Measurements from ENCODE around the gene RWDD3. TPM values are rescaled to one million over a fixed set of nuclear protein-coding genes. Genes with fewer than 3 reads are reported as not detected.

Gene RWDD3
- total RNA-seq, 4 donors from 2014 or later = 13.1 to 20.6 (median 16.5) TPM

DNA sequence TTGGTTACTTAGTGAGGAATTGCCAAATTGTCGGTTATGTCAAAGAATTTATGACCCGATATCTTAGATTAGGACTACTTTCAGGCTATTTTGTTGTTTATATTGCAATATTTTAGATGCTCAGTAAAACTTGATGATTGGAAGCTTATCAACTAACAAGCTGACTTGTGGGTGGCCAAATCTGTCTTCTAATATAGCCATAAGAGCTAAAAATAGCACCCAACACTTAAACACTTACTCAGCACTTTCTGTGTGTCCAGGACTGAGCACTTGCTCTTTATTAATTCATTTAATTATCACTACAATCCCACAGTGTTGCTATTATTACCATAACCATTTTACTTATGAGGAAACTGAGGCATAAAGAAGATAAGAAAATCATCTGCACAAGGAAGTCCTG is 50.4 kb downstream of the RWDD3 start:
- intact Hi-C loops (cut with DNase I) = no loop called here
- WGBS, 2 donors = 92 to 96% methylated on average over 2 of the region's 2 CpGs
- Histone ChIP-seq H3K27ac (no peak overlapping the region), H3K9me3 (no peaks in the 10 kb centered on the region), H3K36me3 (no peaks in the 10 kb centered on the region), H3K4me3 (replicated peaks in 1 of 3) (no peak overlapping the region), H3K4me1 (no peaks in the 10 kb centered on the region), H3K27me3 (no peaks in the 10 kb centered on the region)
- DNase-seq = no peak
- TF ChIP-seq POLR2A (IDR thresholded peaks at IDR 0.05) (no peak), CTCF (IDR thresholded peaks at IDR 0.05) (no peak)

DNA sequence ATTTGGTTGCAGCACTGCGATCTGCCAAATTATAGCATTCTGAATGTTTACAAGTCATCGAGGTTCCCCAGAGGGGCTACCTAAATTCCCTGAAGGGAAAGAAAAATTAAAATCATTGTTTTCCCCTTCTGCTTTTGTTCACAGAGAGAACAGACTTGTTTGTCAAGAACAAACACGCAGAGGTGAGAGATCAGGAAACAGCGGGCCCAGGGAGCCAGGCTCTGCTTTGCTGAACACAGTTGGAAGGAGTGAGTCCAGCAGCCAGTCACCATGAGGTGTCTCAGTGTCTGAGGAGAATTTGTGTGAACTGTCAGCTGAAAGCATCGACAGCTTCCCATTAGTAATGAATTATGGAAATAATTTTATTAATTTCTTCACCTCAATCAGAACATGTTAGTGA is 52.5 kb downstream of the RWDD3 start:
- no peaks in the 10 kb centered on the region for H3K36me3 ChIP-seq
- intact Hi-C loops (cut with DNase I) = no loop called here
- no peaks in the 10 kb centered on the region for H3K9me3 ChIP-seq
- H3K4me3 ChIP-seq (replicated peaks in 1 of 3) = no peak overlapping the region
- no peak overlapping the region for H3K27ac ChIP-seq
- no peaks in the 10 kb centered on the region for H3K27me3 ChIP-seq
- no peaks in the 10 kb centered on the region for H3K4me1 ChIP-seq
- 43 to 56% methylated on average over 5 of the region's 5 CpGs for WGBS, 2 donors
- no peak for DNase-seq
- TF ChIP-seq CTCF (IDR thresholded peaks at IDR 0.05) (no peak), POLR2A (IDR thresholded peaks at IDR 0.05) (no peak)

DNA sequence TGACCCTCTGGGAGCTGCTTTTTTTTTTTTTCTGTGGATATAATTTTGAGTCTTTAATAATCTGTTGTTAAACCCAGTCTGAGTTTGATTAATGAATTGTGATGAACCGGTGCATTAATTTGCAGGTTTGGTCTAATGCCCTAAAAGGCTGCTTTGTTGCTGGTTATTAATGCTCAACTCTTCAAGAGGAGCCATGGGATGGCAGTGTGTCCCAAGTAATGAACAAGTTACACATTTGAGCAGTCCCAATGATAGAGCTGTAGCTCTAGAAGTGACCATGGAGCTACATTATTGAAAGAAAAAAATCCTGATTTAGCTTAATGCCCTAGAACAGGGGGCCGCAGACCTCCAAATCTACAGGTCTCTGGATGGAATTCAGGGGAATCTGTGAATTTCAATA is 53.1 kb downstream of the RWDD3 start:
- Histone ChIP-seq H3K27ac (no peak overlapping the region), H3K36me3 (no peaks in the 10 kb centered on the region), H3K4me3 (replicated peaks in 1 of 3) (no peak overlapping the region), H3K9me3 (no peaks in the 10 kb centered on the region), H3K27me3 (no peaks in the 10 kb centered on the region), H3K4me1 (no peaks in the 10 kb centered on the region)
- TF ChIP-seq CTCF (IDR thresholded peaks at IDR 0.05) (no peak), POLR2A (IDR thresholded peaks at IDR 0.05) (no peak)
- intact Hi-C loops (cut with DNase I) = no loop called here
- WGBS, 2 donors = 77 to 87% methylated on average over 2 of the region's 2 CpGs
- no peak for DNase-seq

- TF ChIP-seq POLR2A (IDR thresholded peaks at IDR 0.05) (no peak), CTCF (IDR thresholded peaks at IDR 0.05) (no peak)
- Histone ChIP-seq H3K36me3 (no peaks in the 10 kb centered on the region), H3K4me3 (replicated peaks in 1 of 3) (no peak overlapping the region), H3K27ac (no peak overlapping the region), H3K9me3 (no peaks in the 10 kb centered on the region), H3K4me1 (no peaks in the 10 kb centered on the region), H3K27me3 (no peaks in the 10 kb centered on the region)
- intact Hi-C loops (cut with DNase I) = no loop called here
- 69 to 77% methylated on average over 2 of the region's 2 CpGs for WGBS, 2 donors
- no peak for DNase-seq
Observed at GRCh38 chr1:95287825-95288224, 53.8 kb downstream of the RWDD3 start.

Other genes with a start within 250 kb of the RWDD3 start
- gene ALG14, start 161.3 kb upstream of the RWDD3 start, total RNA-seq = 1 to 10 TPM; 1.5 to 4.6 (median 3.2) TPM
- 10 to 100 TPM; 12.6 to 30.6 (median 24.0) TPM for gene TLCD4, start 116.9 kb upstream of the RWDD3 start, total RNA-seq